Uterus (tissue), 2 donors: ENCODE data around the gene PTTG1IP2.

Source experiments
- POLR2A ChIP-seq, 2 donors: fragments of 450-650 bp; IDR thresholded peaks; one replicate each; pipeline ENCODE4 v1.6.1; 2016; ENCODE audit warnings: antibody characterized with exemption in 2 of 2, mild to moderate bottlenecking in 1 of 2, moderate library complexity in 1 of 2
- TF ChIP-seq, protein P1 (sequence below), 4 experiments: fragments of 200-600 bp in 2 of 4; fragments of 450-650 bp in 2 of 4; sonication (generic) in 2 of 4; IDR thresholded peaks; one replicate each; pipeline ENCODE4 v1.5.1; 2016 to 2019; ENCODE audit warnings: antibody characterized with exemption in 4 of 4, mild to moderate bottlenecking in 2 of 4, moderate library complexity in 1 of 4

DNA sequence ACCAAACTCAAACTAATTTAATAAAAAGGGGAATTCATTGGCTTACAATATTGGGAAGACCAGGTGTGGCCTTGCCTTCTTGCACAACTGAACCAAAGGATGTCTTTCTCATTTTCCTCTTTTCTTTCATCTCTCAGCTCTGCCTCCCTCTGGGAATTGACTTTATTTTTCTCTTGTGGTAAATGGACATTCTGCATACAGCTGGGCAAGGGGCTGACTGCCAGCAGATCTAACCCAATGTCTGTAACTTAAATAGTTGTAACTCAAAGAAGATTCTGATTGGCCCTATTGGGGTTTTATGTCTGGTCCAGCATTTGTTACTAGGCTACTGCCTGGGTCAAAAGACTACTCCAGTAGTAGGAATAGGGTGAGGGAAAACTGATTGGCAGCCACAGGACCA, 15.3 kb downstream of the PTTG1IP2 start:
- TF ChIP-seq, protein P1, sequence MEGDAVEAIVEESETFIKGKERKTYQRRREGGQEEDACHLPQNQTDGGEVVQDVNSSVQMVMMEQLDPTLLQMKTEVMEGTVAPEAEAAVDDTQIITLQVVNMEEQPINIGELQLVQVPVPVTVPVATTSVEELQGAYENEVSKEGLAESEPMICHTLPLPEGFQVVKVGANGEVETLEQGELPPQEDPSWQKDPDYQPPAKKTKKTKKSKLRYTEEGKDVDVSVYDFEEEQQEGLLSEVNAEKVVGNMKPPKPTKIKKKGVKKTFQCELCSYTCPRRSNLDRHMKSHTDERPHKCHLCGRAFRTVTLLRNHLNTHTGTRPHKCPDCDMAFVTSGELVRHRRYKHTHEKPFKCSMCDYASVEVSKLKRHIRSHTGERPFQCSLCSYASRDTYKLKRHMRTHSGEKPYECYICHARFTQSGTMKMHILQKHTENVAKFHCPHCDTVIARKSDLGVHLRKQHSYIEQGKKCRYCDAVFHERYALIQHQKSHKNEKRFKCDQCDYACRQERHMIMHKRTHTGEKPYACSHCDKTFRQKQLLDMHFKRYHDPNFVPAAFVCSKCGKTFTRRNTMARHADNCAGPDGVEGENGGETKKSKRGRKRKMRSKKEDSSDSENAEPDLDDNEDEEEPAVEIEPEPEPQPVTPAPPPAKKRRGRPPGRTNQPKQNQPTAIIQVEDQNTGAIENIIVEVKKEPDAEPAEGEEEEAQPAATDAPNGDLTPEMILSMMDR (IDR thresholded peaks at IDR 0.05), result no peak
- TF ChIP-seq POLR2A (IDR thresholded peaks at IDR 0.05), result no peak
